Midbrain (tissue), 1 donor: ENCODE measurements around the gene THEM5.

Source experiments
- DNase-seq: peaks from one replicate; lab custom pipeline; 2025; lab: John Stamatoyannopoulos, UW

THEM5 gene

GRCh38 chr1:151800830-151801229 lies 52.7 kb downstream of the THEM5 start:
- DNase-seq = no peak

GRCh38 chr1:151799179-151800022 lies 54.1 kb downstream of the THEM5 start:
- no peak for DNase-seq

GRCh38 chr1:151798571-151798970 lies 54.9 kb downstream of the THEM5 start:
- DNase-seq = no peak
